Lung (tissue), 12 donors: ENCODE results near the gene MACROD1. TPM values are rescaled to one million over a fixed set of nuclear protein-coding genes. Genes with fewer than 3 reads are reported as not detected.

ENCODE experiments used
- ATAC-seq: fragments of 200-7000 bp; cut with Tn5 transposase; one replicate; pipeline ENCODE4 v1.9.1; 2020; ENCODE audit warnings: moderate number of reproducible peaks; ENCODE audit not compliant: insufficient read depth, low FRiP score
- DNase-seq, 3 donors: peaks; one replicate each; pipeline ENCODE4 v3.0.0-alpha.2; 2013 to 2017
- H3K27ac ChIP-seq, 2 donors: one replicate each; pipeline ENCODE4 v1.5.1; 2013; ENCODE audit warnings: mild to moderate bottlenecking in 2 of 2, moderate library complexity in 2 of 2, control low read depth in 1 of 2, inconsistent platforms in 1 of 2, low read depth in 1 of 2, low read length in 1 of 2
- H3K27me3 ChIP-seq, 3 donors: one replicate each; pipeline ENCODE4 v1.5.1; 2013; ENCODE audit warnings: low read length in 2 of 3; ENCODE audit not compliant: control insufficient read depth in 3 of 3, insufficient read depth in 3 of 3
- H3K36me3 ChIP-seq, 4 donors: one replicate each; pipeline ENCODE4 v1.5.1; 2013; ENCODE audit warnings: low read length in 4 of 4, mild to moderate bottlenecking in 1 of 4, moderate library complexity in 1 of 4; ENCODE audit not compliant: control insufficient read depth in 4 of 4, insufficient read depth in 4 of 4
- H3K4me1 ChIP-seq, 5 donors: one replicate each; pipeline ENCODE4 v1.5.1; 2013; ENCODE audit warnings: low read length in 5 of 5, mild to moderate bottlenecking in 2 of 5, moderate library complexity in 1 of 5; ENCODE audit not compliant: control insufficient read depth in 5 of 5, insufficient read depth in 5 of 5
- H3K4me3 ChIP-seq: one replicate; pipeline ENCODE4 v1.5.1; 2013; ENCODE audit warnings: mild to moderate bottlenecking, control low read depth, moderate library complexity
- H3K9ac ChIP-seq, 2 donors: one replicate each; pipeline ENCODE4 v1.5.1; 2013; ENCODE audit warnings: low read length in 2 of 2, control low read depth in 1 of 2; ENCODE audit not compliant: insufficient read depth in 1 of 2
- H3K9me3 ChIP-seq, 4 donors: one replicate each; pipeline ENCODE4 v1.5.1; 2013; ENCODE audit warnings: low read length in 3 of 4, mild to moderate bottlenecking in 1 of 4, moderate library complexity in 1 of 4; ENCODE audit not compliant: control insufficient read depth in 4 of 4, insufficient read depth in 3 of 4
- CTCF ChIP-seq: IDR thresholded peaks from 2 replicates; pipeline ENCODE4 v1.5.1; 2012; ENCODE audit warnings: mild to moderate bottlenecking; ENCODE audit errors: control extremely low read depth, extremely low read depth
- WGBS, 2 donors: extraction: QIAGEN DNeasy Blood & Tissue Kit; methylation state at CpG; one replicate each; pipeline ENCODE4 v1.1.7; 2013; 5-methylcytosine and 5-hydroxymethylcytosine counted together
- polyA plus RNA-seq, 2 donors: library from polyadenylated mRNA; stranded (reverse); fragments of 200-250 nt; gene quantifications; one replicate each; pipeline ENCODE4 v1.2.1, GENCODE V29; 2013
- total RNA-seq, 2 donors: library from RNA; depleted of rRNA in 1 of 2; stranded (reverse); fragments of >200 nt in 1 of 2; gene quantifications; one replicate each; pipeline ENCODE4 v1.2.1, GENCODE V29; 2014 to 2021
- donor health status: control.
- donor health status: control.
- donor health status: Bipolar disorder and iron deficiency.
- donor health status: healthy.
- donor health status: DM: yes; HTN: yes; CAD: no.

MACROD1 gene
- total and polyA plus RNA-seq, 4 donors = 9.9 to 70.0 (median 19.0) TPM

GRCh38 chr11:64132191-64132771 is 33.6 kb downstream of the MACROD1 start:
- H3K4me3 ChIP-seq = no peak overlapping the region
- no peak overlapping the region for H3K27ac ChIP-seq
- WGBS, 2 donors = 42 to 50% methylated on average over 13 of the region's 13 CpGs
- no peak overlapping the region for H3K9ac ChIP-seq
- TF ChIP-seq CTCF = no peak
- H3K27me3 ChIP-seq = no peaks in the 10 kb centered on the region
- DNase-seq (peak in 2 of 3 donors; percentile 31 to 38), ATAC-seq (no peak)
- H3K9me3 ChIP-seq = no peaks in the 10 kb centered on the region
- H3K36me3 ChIP-seq = peaks cover 0 to 3% (median 0%) of the 10 kb centered on the region in 4 donors
- peaks cover 0 to 20% (median 4%) of the 10 kb centered on the region in 5 donors for H3K4me1 ChIP-seq

- H3K27ac ChIP-seq = no peak overlapping the region
- no peak for TF ChIP-seq CTCF
- peaks cover 0 to 3% (median 0%) of the 10 kb centered on the region in 4 donors for H3K36me3 ChIP-seq
- no peak overlapping the region for H3K4me3 ChIP-seq
- no peak for ATAC-seq
- no peak overlapping the region for H3K9ac ChIP-seq
- no peaks in the 10 kb centered on the region for H3K9me3 ChIP-seq
- DNase-seq = peak; percentile 47 to 71 (median 69)
- no peaks in the 10 kb centered on the region for H3K27me3 ChIP-seq
- WGBS, 2 donors = 20 to 31% methylated on average over 9 of the region's 9 CpGs
- peaks cover 0 to 22% (median 4%) of the 10 kb centered on the region in 5 donors for H3K4me1 ChIP-seq
These were observed 34.2 kb downstream of the MACROD1 start for GRCh38 chr11:64131683-64132190.

GRCh38 chr11:64130618-64131017 is 35.3 kb downstream of the MACROD1 start:
- H3K27ac ChIP-seq = peak overlapping the region in 1 of 2 donors; percentile 11
- peaks cover 0 to 28% (median 4%) of the 10 kb centered on the region in 5 donors for H3K4me1 ChIP-seq
- no peaks in the 10 kb centered on the region for H3K36me3 ChIP-seq
- no peak for TF ChIP-seq CTCF
- no peak overlapping the region for H3K9ac ChIP-seq
- 50 to 61% methylated on average over 13 of the region's 13 CpGs for WGBS, 2 donors
- no peak overlapping the region for H3K4me3 ChIP-seq
- DNase-seq (peak; percentile 18 to 51 (median 37)), ATAC-seq (no peak)
- H3K9me3 ChIP-seq = no peaks in the 10 kb centered on the region
- no peaks in the 10 kb centered on the region for H3K27me3 ChIP-seq
